GM19035 (cell line): ENCODE data around the gene C1orf94.

ENCODE experiments used
- ATAC-seq: cut with Tn5 transposase; IDR thresholded peaks from one replicate; pipeline ENCODE4 v1.9.1; 2021; ENCODE audit not compliant: unreplicated experiment

Gene C1orf94

DNA sequence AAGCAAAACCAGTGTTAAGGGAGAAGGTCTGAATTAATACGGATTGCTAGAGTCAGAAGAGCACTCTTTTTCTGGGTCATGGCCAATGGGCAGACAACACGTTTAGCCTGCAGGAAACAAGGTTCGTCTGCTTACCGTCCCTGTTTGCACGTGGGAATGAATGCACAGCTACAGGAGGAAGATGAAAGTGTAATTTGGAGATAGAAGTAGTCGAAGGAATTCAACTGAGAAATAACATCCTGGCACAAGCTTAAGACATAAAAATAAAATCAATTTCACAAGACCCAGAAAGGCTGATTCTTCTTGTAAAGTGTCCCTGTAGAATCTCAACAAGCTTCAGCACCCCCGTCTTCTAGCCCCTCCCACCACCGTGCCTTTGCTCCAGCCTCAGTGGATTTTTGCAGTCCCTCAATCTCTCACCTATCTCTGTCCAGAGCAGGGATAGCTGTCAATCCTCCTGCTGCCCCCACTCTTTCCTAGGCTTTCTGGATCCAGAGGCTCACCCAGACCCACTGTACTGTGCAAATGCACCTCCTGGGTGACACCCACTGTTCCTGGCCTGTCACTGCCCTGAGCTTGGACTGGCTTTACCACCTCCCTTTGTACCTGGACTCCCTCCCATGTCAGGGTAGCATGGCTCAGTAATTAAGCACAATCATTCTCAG lies 60.6 kb downstream of the C1orf94 start:
- ATAC-seq = no peak

DNA sequence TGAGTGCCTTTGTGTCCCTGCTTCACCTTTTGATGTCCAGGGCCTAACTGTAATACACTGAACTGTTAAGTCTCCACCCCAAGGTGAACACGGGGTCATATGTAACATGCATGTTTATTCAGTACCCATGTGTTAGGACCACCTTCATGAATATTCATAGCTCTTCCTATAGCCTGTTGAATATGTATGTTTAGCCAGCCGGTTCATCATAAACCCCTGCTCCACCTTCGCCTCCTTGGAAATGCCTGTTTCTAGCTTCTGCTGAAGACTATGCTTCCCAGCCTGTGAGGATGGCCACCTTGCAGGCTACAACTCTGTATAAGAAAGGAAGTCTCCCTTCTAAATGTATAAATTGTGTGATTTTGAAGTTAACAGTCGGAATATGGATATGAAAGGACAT lies 69.3 kb downstream of the C1orf94 start:
- ATAC-seq = no peak

DNA sequence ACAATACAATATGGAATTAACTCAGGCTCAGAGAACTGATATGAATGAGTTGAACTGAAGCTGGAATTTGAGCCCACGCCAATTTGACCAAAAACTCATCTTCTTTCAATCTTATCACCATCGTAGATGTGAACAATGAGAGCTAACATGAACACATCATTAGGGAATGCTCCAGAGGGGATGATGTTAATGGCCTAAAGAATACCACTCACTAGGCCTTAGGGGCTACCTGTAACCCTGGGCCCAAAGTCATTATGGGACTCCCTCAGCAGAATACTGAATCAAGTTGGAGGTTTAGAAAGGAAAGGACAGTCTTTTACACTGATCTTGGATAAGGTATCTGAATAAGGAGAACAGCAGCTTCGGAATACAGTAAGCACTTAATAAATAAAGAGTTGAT lies 73.6 kb downstream of the C1orf94 start:
- ATAC-seq = no peak

- ATAC-seq = no peak
Measured at GRCh38 chr1:34262023-34262853, 85.5 kb downstream of the C1orf94 start.

- no peak for ATAC-seq
Measured at GRCh38 chr1:34262921-34263320, 86.2 kb downstream of the C1orf94 start.

- no peak for ATAC-seq
Measured at GRCh38 chr1:34263406-34263805, 86.7 kb downstream of the C1orf94 start.

DNA sequence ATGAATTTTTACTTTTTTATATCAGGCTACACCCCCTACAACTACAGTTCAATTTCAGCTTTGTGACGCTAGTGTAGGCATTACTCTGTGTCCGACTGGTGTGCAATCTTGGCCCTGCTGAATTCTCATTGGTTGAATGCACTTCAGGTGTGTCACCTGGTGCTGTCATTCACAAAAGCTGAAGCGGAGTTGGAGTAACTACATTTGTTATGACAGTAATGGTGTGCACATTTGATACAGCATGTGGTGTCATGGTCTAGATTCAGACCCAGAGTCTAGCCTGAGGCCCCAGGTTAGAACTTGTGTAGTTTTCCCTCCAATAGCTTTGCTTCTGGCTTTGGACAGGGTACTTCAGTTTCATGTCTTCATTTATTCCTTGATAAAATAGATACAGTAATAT lies 88.7 kb downstream of the C1orf94 start:
- no peak for ATAC-seq

DNA sequence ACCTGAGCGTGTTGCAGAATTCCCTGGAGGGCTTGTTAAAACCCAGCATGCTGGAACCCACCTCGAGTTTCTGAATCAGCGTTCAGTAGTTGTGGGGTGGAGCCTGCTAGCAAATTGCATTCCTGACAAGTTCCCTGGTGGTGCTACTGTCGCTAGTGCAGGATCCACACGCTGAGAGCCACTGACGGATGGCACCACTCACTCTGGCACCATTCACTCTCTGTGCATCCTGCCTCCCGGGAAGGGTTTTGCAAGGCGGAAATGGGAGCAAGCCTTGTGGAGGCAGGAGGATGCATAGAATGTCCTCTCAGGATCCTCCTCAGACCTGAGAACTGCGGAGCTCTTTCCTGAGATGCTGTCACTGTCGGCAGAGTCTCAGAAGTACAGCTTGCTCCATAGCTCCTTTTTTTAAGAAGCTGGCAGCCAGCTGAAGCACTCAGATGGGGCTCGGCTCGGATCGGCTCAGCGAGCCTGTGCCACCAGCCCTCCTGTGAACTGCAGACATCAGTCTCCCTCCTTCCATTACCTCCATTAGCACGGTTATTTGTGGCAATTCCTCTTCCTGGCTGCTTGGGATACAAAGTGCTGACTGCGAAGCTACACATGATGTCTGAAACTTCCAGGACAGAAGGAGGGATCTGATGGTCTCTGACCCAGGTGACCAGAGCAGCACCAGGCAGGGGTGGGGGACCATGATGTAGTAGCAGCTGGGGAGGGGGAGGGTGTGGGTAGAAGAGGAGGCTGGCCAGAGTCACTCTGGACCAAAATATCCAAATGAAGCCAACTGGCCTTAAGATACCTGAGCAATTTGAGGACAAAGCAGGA lies 89.6 kb downstream of the C1orf94 start:
- ATAC-seq = no peak

DNA sequence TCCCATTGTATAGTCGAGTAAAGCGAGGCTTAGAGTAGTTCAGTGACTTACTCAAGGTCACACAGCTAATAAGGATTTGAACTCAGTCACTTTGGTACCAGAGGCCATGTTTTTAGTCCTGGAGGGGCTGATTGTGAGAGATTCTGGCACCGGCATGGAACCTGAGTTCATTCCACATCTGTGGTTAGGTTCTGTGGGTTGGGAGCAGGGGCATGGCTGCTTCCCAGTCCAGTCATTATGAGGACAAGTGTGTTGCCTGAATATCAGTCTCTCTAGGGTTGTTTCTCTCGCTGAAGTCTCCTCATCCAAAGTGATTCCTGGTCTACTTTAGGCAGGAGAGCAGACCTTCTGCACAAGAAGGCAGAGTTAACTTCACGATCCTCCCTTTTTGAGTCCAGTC lies 90.6 kb downstream of the C1orf94 start:
- no peak for ATAC-seq

GRCh38 chr1:34268311-34268954 lies 91.7 kb downstream of the C1orf94 start:
- no peak for ATAC-seq
